ENCODE data around the gene SOCS3.

SOCS3 gene

GRCh38 chr17:78390241-78391050, 30.6 kb upstream of the SOCS3 start:
- DNase-seq (ENCODE audit: low read depth) = peak; percentile 98

GRCh38 chr17:78387977-78388941, 28.4 kb upstream of the SOCS3 start:
- no peak for DNase-seq (ENCODE audit: low read depth)

GRCh38 chr17:78384479-78385175, 24.8 kb upstream of the SOCS3 start:
- no peak for DNase-seq (ENCODE audit: low read depth)

GRCh38 chr17:78383725-78384471, 24.0 kb upstream of the SOCS3 start:
- peak; percentile 97 for DNase-seq (ENCODE audit: low read depth)

- DNase-seq (ENCODE audit: low read depth) = no peak
Observed at GRCh38 chr17:78381601-78382232, 21.8 kb upstream of the SOCS3 start.

GRCh38 chr17:78380370-78380769, 20.5 kb upstream of the SOCS3 start:
- DNase-seq (ENCODE audit: low read depth) = no peak

GRCh38 chr17:78379131-78379491, 19.2 kb upstream of the SOCS3 start:
- no peak for DNase-seq (ENCODE audit: low read depth)

- no peak for DNase-seq (ENCODE audit: low read depth)
Observed at GRCh38 chr17:78378225-78379130, 18.6 kb upstream of the SOCS3 start, which contains the start of gene PGS1. Gene PGS1, plus strand, starts transcription at chr17:78378649. Its CDS starts 17 bp downstream, at chr17:78378666.

- DNase-seq (ENCODE audit: low read depth) = no peak
Observed at GRCh38 chr17:78377858-78378224, 18.0 kb upstream of the SOCS3 start.

- DNase-seq (ENCODE audit: low read depth) = no peak
Observed at GRCh38 chr17:78376161-78376560, 16.3 kb upstream of the SOCS3 start.

- DNase-seq (ENCODE audit: low read depth) = peak; percentile 89
Observed at GRCh38 chr17:78375401-78376151, 15.7 kb upstream of the SOCS3 start.

GRCh38 chr17:78374631-78375274, 14.9 kb upstream of the SOCS3 start:
- DNase-seq (ENCODE audit: low read depth) = no peak

- DNase-seq (ENCODE audit: low read depth) = no peak
Observed at GRCh38 chr17:78374189-78374588, 14.3 kb upstream of the SOCS3 start.

- DNase-seq (ENCODE audit: low read depth) = no peak
Observed at GRCh38 chr17:78372841-78373240, 13.0 kb upstream of the SOCS3 start.

GRCh38 chr17:78371056-78371455, 11.2 kb upstream of the SOCS3 start:
- DNase-seq (ENCODE audit: low read depth) = no peak

GRCh38 chr17:78369791-78370381, 10.0 kb upstream of the SOCS3 start:
- no peak for DNase-seq (ENCODE audit: low read depth)

- DNase-seq (ENCODE audit: low read depth) = no peak
Observed at GRCh38 chr17:78368854-78369495, 9.1 kb upstream of the SOCS3 start.

GRCh38 chr17:78368348-78368747, 8.5 kb upstream of the SOCS3 start:
- no peak for DNase-seq (ENCODE audit: low read depth)
